Peyer's patch (tissue), 4 donors: ENCODE data around the gene GUCY2D. TPM values are rescaled to one million over a fixed set of nuclear protein-coding genes. Genes with fewer than 3 reads are reported as not detected.

Experiments used
- DNase-seq, 3 donors: peaks; one replicate each; pipeline ENCODE4 v3.0.0-alpha.2; 2017 to 2019
- H3K27ac ChIP-seq, 4 donors: fragments of 200-600 bp; sonication (generic); one replicate each; pipeline ENCODE4 v1.5.1; 2016 to 2019
- H3K27me3 ChIP-seq, 2 donors: fragments of 200-600 bp; sonication (generic); one replicate each; pipeline ENCODE4 v1.5.1; 2019
- H3K36me3 ChIP-seq, 3 donors: fragments of 200-600 bp; sonication (generic); one replicate each; pipeline ENCODE4 v1.5.1; 2016 to 2019
- H3K4me1 ChIP-seq, 4 donors: fragments of 200-600 bp; sonication (generic); one replicate each; pipeline ENCODE4 v1.5.1; 2016 to 2019
- H3K4me3 ChIP-seq, 4 donors: fragments of 200-600 bp; sonication (generic); 1 replicate in 3 of 4; 2 replicates in 1 of 4; pipeline ENCODE4 v1.5.1; 2016 to 2019; ENCODE audit warnings: mild to moderate bottlenecking in 1 of 4
- H3K9me3 ChIP-seq, 4 donors: fragments of 200-600 bp; sonication (generic); one replicate each; pipeline ENCODE4 v1.5.1; 2016 to 2019; ENCODE audit warnings: mild to moderate bottlenecking in 1 of 4
- CTCF ChIP-seq, 6 experiments: fragments of 450-650 bp in 4 of 6; fragments of 200-600 bp in 2 of 6; sonication (generic) in 1 of 6; IDR thresholded peaks; one replicate each; pipeline ENCODE4 v1.5.1; 2017 to 2019; ENCODE audit warnings: antibody characterized with exemption in 6 of 6, mild to moderate bottlenecking in 3 of 6, moderate library complexity in 1 of 6
- POLR2A ChIP-seq, 2 donors: fragments of 450-650 bp; IDR thresholded peaks; one replicate each; pipeline ENCODE4 v1.5.1; 2017; ENCODE audit warnings: antibody characterized with exemption in 2 of 2, mild to moderate bottlenecking in 2 of 2, moderate library complexity in 2 of 2
- total RNA-seq, 4 donors: library from RNA; depleted of rRNA; stranded (reverse); fragments of >200 nt; gene quantifications; one replicate each; pipeline ENCODE4 v1.1.0, GENCODE V29; 2016

Gene GUCY2D
- total RNA-seq, 4 donors from 2014 or later = not detected

DNA sequence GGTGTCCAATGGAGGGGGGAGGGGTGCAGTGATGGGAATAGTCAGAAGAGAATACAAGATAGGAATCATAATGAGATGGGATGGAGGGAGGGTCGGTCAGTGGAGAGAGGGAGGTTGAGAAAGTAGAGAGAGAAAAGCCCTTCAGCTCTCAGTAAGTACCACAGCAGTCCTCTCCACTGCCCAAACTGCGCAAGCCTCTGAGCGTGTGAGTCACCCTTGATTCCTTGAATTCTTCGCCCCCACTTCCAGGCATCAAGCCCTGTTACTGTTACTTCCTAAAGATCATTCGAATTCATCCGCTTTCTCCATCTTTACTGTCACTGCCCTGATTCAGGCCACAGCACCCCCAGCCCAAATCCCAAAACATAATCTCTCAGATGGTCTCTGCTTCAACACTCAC is 2.5 kb downstream of the GUCY2D start:
- DNase-seq = no peak
- Histone ChIP-seq H3K4me1 (peaks cover 0 to 20% (median 8%) of the 10 kb centered on the region in 4 donors), H3K4me3 (no peak overlapping the region), H3K36me3 (no peaks in the 10 kb centered on the region), H3K27me3 (peaks cover 0 to 22% of the 10 kb centered on the region in 2 donors), H3K9me3 (no peaks in the 10 kb centered on the region), H3K27ac (no peak overlapping the region)
- no peak for TF ChIP-seq CTCF (IDR thresholded peaks at IDR 0.05)
- TF ChIP-seq POLR2A (IDR thresholded peaks at IDR 0.05) = no peak

DNA sequence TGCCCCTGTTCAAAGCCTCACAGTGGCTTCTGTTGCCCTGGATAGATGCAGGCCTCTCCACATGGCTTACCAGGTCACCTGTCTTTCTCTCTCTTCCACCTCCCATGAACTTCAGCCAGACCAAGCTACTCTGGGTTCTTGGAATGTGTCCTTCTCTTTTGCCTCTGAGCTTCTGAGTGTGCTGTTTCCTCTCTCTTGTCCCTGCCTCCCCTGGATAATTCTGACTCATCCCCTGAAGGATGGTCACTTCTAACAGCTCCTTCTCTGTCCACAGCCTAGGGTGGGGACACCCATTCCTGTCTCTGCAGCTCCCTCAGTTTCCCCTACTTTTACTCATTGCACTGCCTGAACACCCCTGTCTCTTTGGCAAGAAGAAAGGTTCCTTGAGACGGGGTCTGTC is 2.9 kb downstream of the GUCY2D start:
- peaks cover 0 to 22% of the 10 kb centered on the region in 2 donors for H3K27me3 ChIP-seq
- no peak overlapping the region for H3K4me3 ChIP-seq
- no peak for DNase-seq
- peaks cover 0 to 20% (median 8%) of the 10 kb centered on the region in 4 donors for H3K4me1 ChIP-seq
- no peaks in the 10 kb centered on the region for H3K9me3 ChIP-seq
- H3K36me3 ChIP-seq = no peaks in the 10 kb centered on the region
- no peak overlapping the region for H3K27ac ChIP-seq
- no peak for TF ChIP-seq CTCF (IDR thresholded peaks at IDR 0.05)
- TF ChIP-seq POLR2A (IDR thresholded peaks at IDR 0.05) = no peak

DNA sequence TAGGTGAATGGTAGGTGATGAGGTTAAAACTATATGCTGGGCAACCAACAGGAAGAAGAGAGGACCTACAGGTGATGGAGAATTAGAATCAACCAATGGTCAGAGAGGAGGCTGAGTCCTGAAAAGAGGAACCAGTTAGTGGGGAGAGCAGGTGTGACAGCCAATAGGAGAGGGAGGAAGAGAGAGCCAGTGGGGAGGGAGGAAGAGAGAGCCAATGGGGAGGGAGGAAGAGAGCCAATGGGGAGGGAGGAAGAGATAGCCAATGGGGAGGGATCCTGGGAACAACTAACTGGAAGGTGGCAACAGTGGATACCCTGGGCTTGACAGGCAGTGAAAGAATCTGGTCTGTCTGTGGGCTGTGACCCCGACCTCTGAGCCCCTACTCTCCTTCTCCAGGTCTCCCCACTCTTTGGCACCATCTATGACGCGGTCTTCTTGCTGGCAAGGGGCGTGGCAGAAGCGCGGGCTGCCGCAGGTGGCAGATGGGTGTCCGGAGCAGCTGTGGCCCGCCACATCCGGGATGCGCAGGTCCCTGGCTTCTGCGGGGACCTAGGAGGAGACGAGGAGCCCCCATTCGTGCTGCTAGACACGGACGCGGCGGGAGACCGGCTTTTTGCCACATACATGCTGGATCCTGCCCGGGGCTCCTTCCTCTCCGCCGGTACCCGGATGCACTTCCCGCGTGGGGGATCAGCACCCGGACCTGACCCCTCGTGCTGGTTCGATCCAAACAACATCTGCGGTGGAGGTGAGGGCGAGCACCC is 3.7 kb downstream of the GUCY2D start:
- no peak for DNase-seq
- Histone ChIP-seq H3K27me3 (peaks cover 0 to 22% of the 10 kb centered on the region in 2 donors), H3K4me1 (peaks cover 0 to 20% (median 8%) of the 10 kb centered on the region in 4 donors), H3K27ac (no peak overlapping the region), H3K9me3 (no peaks in the 10 kb centered on the region), H3K4me3 (no peak overlapping the region), H3K36me3 (no peaks in the 10 kb centered on the region)
- TF ChIP-seq CTCF (IDR thresholded peaks at IDR 0.05) = no peak
- no peak for TF ChIP-seq POLR2A (IDR thresholded peaks at IDR 0.05)

GRCh38 chr17:8006836-8007680 is 4.6 kb downstream of the GUCY2D start:
- H3K36me3 ChIP-seq = no peaks in the 10 kb centered on the region
- no peaks in the 10 kb centered on the region for H3K9me3 ChIP-seq
- H3K4me3 ChIP-seq = no peak overlapping the region
- no peak for DNase-seq
- H3K27me3 ChIP-seq = peaks cover 0 to 19% of the 10 kb centered on the region in 2 donors
- H3K27ac ChIP-seq = no peak overlapping the region
- TF ChIP-seq CTCF (IDR thresholded peaks at IDR 0.05) (no peak), POLR2A (IDR thresholded peaks at IDR 0.05) (no peak)
- H3K4me1 ChIP-seq = peaks cover 0 to 17% (median 8%) of the 10 kb centered on the region in 4 donors

GRCh38 chr17:8007836-8008235 is 5.4 kb downstream of the GUCY2D start:
- H3K4me3 ChIP-seq = no peak overlapping the region
- H3K27ac ChIP-seq = no peak overlapping the region
- no peaks in the 10 kb centered on the region for H3K9me3 ChIP-seq
- DNase-seq = no peak
- peaks cover 0 to 9% (median 3%) of the 10 kb centered on the region in 4 donors for H3K4me1 ChIP-seq
- TF ChIP-seq POLR2A (IDR thresholded peaks at IDR 0.05) = no peak
- no peak for TF ChIP-seq CTCF (IDR thresholded peaks at IDR 0.05)
- peaks cover 0 to 11% of the 10 kb centered on the region in 2 donors for H3K27me3 ChIP-seq
- H3K36me3 ChIP-seq = no peaks in the 10 kb centered on the region
